ENCODE data around the gene STK24.

Gene STK24

DNA sequence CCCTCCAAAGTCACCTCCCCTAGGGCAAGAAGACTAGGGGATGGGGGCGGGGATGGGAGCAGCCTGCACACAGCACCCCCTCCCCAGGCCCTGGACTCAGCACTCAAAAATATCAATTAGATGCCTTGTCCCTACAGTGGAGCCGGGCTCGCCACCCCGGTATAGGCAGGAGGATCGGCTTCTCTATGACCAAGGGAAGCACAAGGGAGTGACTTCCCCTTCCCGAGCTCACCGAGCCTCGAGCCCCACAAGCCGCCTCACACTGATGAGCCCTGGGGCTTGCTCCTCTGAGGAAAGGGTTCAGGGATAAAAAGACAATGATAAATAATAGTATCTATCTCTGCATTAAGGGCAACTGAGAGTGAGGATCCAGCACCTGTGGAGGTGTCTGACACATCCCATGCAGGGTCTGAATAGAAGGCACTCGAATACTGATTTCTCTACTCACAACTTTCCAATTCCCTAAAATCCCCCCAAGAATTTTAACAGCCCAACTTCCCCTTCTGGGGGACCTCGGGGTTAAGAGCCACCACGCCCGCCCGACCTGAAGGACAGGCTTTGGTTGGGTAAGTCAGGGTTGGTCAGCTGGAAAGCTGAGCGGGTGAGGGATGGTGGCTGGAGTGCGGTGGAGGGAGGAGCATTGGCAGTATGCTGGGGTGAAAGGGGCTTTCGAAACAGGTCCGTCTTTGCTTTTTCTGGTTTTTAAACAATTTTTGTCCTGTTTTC is 51.3 kb downstream of the STK24 start:
- H3K27ac ChIP-seq (ENCODE audit: low read depth, low read length), result no peak overlapping the region

GRCh38 chr13:98524793-98525192 is 52.1 kb downstream of the STK24 start:
- no peaks in the 10 kb centered on the region for H3K36me3 ChIP-seq (ENCODE audit: insufficient read depth, low read length)
- no peaks in the 10 kb centered on the region for H3K9me3 ChIP-seq (ENCODE audit: low read length)
- H3K4me3 ChIP-seq (ENCODE audit: low read depth in 1 of 2, low read length in 2 of 2), result no peak overlapping the region
- no peak overlapping the region for H3K27ac ChIP-seq (ENCODE audit: low read depth, low read length)
- H3K4me1 ChIP-seq (ENCODE audit: insufficient read depth, low read length), result peaks cover 89% of the 10 kb centered on the region
- H3K27me3 ChIP-seq (ENCODE audit: control insufficient read depth in 1 of 2, insufficient read depth in 2 of 2, low read length in 2 of 2), result no peaks in the 10 kb centered on the region
- H3K9ac ChIP-seq (ENCODE audit: low read length), result no peak overlapping the region

More for the DNA sequence above, 51.3 kb downstream of the STK24 start:
- Histone ChIP-seq H3K9me3 (ENCODE audit: low read length) (no peaks in the 10 kb centered on the region), H3K4me3 (ENCODE audit: low read depth in 1 of 2, low read length in 2 of 2) (no peak overlapping the region), H3K4me1 (ENCODE audit: insufficient read depth, low read length) (peaks cover 85% of the 10 kb centered on the region), H3K27me3 (ENCODE audit: control insufficient read depth in 1 of 2, insufficient read depth in 2 of 2, low read length in 2 of 2) (no peaks in the 10 kb centered on the region), H3K36me3 (ENCODE audit: insufficient read depth, low read length) (peaks cover 5% of the 10 kb centered on the region), H3K9ac (ENCODE audit: low read length) (no peak overlapping the region)

DNA sequence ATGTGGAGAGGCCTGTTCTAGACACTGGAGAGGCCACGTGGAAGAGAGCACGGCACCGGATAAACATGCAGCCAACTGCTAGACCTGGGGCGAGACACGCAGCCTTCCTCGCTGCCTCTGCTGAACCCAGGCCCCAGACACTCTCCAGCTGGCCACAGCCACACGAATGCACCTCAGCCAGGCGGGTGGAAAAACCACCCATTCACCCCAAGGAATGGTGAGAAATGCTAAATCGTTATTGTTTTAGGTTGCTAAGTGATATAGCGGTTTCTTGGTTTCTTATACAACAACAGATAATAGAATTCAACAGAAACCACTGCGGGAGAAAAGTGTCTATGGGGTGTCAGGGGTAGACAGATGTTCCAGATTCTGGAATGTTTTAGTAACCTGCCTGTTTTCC is 52.5 kb downstream of the STK24 start:
- H3K9me3 ChIP-seq (ENCODE audit: low read length), result no peaks in the 10 kb centered on the region
- H3K27me3 ChIP-seq (ENCODE audit: control insufficient read depth in 1 of 2, insufficient read depth in 2 of 2, low read length in 2 of 2), result no peaks in the 10 kb centered on the region
- no peak overlapping the region for H3K4me3 ChIP-seq (ENCODE audit: low read depth in 1 of 2, low read length in 2 of 2)
- peaks cover 85% of the 10 kb centered on the region for H3K4me1 ChIP-seq (ENCODE audit: insufficient read depth, low read length)
- H3K9ac ChIP-seq (ENCODE audit: low read length), result no peak overlapping the region
- no peak overlapping the region for H3K27ac ChIP-seq (ENCODE audit: low read depth, low read length)
- H3K36me3 ChIP-seq (ENCODE audit: insufficient read depth, low read length), result no peaks in the 10 kb centered on the region

- no peak overlapping the region for H3K9ac ChIP-seq (ENCODE audit: low read length)
- no peaks in the 10 kb centered on the region for H3K27me3 ChIP-seq (ENCODE audit: control insufficient read depth in 1 of 2, insufficient read depth in 2 of 2, low read length in 2 of 2)
- no peak overlapping the region for H3K27ac ChIP-seq (ENCODE audit: low read depth, low read length)
- H3K9me3 ChIP-seq (ENCODE audit: low read length), result no peaks in the 10 kb centered on the region
- peaks cover 77% of the 10 kb centered on the region for H3K4me1 ChIP-seq (ENCODE audit: insufficient read depth, low read length)
- H3K36me3 ChIP-seq (ENCODE audit: insufficient read depth, low read length), result no peaks in the 10 kb centered on the region
- no peak overlapping the region for H3K4me3 ChIP-seq (ENCODE audit: low read depth in 1 of 2, low read length in 2 of 2)
Measured at GRCh38 chr13:98523455-98524102, 53.3 kb downstream of the STK24 start.

DNA sequence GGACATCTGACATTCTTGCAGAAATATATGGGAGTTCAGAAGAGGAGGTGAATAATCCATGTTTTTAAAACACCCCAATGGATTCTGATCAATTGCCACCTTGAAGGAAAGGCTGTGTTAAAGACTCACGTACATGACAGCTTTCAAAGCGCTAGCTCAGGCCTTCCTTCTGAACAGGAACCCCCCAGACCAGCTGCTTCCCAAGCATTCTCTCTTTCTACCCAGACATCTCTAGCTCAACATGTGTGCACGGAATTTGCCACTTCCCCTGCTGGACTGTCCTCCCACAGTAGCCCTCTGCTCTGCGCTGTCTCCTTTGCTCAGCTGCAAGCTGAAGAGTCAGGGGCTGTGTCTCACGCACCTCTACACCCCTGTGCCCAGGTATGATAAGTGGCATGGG is 54.5 kb downstream of the STK24 start:
- no peaks in the 10 kb centered on the region for H3K27me3 ChIP-seq (ENCODE audit: control insufficient read depth in 1 of 2, insufficient read depth in 2 of 2, low read length in 2 of 2)
- H3K4me3 ChIP-seq (ENCODE audit: low read depth in 1 of 2, low read length in 2 of 2), result no peak overlapping the region
- no peaks in the 10 kb centered on the region for H3K36me3 ChIP-seq (ENCODE audit: insufficient read depth, low read length)
- H3K9me3 ChIP-seq (ENCODE audit: low read length), result no peaks in the 10 kb centered on the region
- H3K4me1 ChIP-seq (ENCODE audit: insufficient read depth, low read length), result peaks cover 72% of the 10 kb centered on the region
- H3K9ac ChIP-seq (ENCODE audit: low read length), result no peak overlapping the region
- H3K27ac ChIP-seq (ENCODE audit: low read depth, low read length), result no peak overlapping the region

GRCh38 chr13:98521461-98522247 is 55.3 kb downstream of the STK24 start:
- Histone ChIP-seq H3K4me3 (ENCODE audit: low read depth in 1 of 2, low read length in 2 of 2) (no peak overlapping the region), H3K4me1 (ENCODE audit: insufficient read depth, low read length) (peaks cover 65% of the 10 kb centered on the region), H3K9me3 (ENCODE audit: low read length) (no peaks in the 10 kb centered on the region), H3K27me3 (ENCODE audit: control insufficient read depth in 1 of 2, insufficient read depth in 2 of 2, low read length in 2 of 2) (no peaks in the 10 kb centered on the region), H3K27ac (ENCODE audit: low read depth, low read length) (no peak overlapping the region), H3K9ac (ENCODE audit: low read length) (no peak overlapping the region), H3K36me3 (ENCODE audit: insufficient read depth, low read length) (no peaks in the 10 kb centered on the region)

DNA sequence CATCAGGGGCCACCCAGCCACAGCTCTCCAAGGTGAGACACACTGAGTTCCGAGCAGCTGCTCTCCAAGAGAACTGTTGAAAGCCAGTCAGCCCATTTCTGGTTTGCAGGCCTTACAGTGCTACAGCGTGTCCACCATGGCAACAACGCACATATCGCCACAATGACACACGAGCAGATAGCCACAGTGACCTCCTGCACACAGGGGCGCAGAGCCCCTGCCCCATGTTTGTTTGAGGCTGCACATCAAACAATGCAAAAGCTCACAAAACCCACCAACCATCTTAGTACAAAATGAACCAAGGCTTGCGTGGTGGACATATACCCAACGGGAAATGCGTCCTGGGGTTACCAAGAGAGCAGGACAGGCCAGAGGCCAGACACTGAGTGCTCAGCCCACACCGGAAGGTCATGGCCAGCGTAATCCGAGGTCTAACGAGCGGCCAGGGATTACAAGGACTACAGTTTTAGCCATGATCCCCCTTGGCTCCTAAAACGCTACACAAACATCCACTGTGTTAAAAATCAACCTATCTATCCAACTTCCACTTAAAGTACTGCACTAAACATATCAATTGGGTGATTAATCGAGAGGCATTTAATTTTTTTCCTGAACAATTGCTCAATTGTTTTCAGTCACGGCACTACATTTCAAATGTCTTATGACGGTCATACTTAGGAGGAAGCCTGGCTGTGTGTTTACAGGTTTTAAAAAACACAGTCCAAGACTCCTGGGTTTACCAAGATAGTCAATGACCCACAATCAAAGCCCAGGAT is 56.0 kb downstream of the STK24 start:
- Histone ChIP-seq H3K4me1 (ENCODE audit: insufficient read depth, low read length) (peaks cover 57% of the 10 kb centered on the region), H3K9me3 (ENCODE audit: low read length) (no peaks in the 10 kb centered on the region), H3K9ac (ENCODE audit: low read length) (no peak overlapping the region), H3K36me3 (ENCODE audit: insufficient read depth, low read length) (no peaks in the 10 kb centered on the region), H3K27ac (ENCODE audit: low read depth, low read length) (no peak overlapping the region), H3K4me3 (ENCODE audit: low read depth in 1 of 2, low read length in 2 of 2) (no peak overlapping the region), H3K27me3 (ENCODE audit: control insufficient read depth in 1 of 2, insufficient read depth in 2 of 2, low read length in 2 of 2) (no peaks in the 10 kb centered on the region)

GRCh38 chr13:98519976-98520375 is 56.9 kb downstream of the STK24 start:
- H3K4me3 ChIP-seq (ENCODE audit: low read depth in 1 of 2, low read length in 2 of 2), result no peak overlapping the region
- H3K4me1 ChIP-seq (ENCODE audit: insufficient read depth, low read length), result peaks cover 55% of the 10 kb centered on the region
- no peaks in the 10 kb centered on the region for H3K9me3 ChIP-seq (ENCODE audit: low read length)
- H3K27ac ChIP-seq (ENCODE audit: low read depth, low read length), result no peak overlapping the region
- H3K36me3 ChIP-seq (ENCODE audit: insufficient read depth, low read length), result no peaks in the 10 kb centered on the region
- no peaks in the 10 kb centered on the region for H3K27me3 ChIP-seq (ENCODE audit: control insufficient read depth in 1 of 2, insufficient read depth in 2 of 2, low read length in 2 of 2)
- H3K9ac ChIP-seq (ENCODE audit: low read length), result no peak overlapping the region

DNA sequence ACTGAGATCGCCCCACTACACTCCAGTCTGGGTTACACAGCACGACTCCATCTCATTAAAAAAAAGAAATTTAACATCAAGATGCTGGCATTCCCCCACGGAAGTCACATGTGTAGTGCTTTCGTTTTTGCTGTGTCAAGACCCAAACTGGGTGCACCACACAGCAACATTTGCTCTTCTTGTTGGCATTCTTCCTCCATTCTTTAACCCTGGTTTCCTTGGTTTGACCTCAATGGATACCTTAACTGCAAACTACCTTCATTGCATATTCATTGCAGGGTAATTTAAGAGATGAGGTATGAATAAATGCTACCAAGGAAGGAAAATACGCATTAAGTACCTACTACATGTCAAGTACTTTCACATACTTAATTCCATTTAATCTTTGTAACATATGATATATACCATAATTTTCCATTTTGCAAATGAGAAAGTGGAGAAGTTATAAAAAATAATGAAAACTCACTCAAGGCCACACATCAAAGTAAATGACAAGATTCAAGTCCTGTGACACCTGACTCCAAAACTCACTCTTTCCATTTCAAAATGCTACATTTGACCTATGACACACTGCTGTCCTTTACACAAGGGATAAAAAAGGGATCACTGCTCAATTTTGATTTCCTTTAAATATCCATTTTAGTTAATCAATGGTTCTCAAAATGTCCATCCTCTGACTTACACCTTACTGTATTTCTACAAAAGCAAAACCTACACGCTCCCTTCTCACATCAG is 59.2 kb downstream of the STK24 start:
- Histone ChIP-seq H3K4me1 (ENCODE audit: insufficient read depth, low read length) (peaks cover 43% of the 10 kb centered on the region), H3K9me3 (ENCODE audit: low read length) (no peaks in the 10 kb centered on the region), H3K27me3 (ENCODE audit: control insufficient read depth in 1 of 2, insufficient read depth in 2 of 2, low read length in 2 of 2) (no peaks in the 10 kb centered on the region), H3K36me3 (ENCODE audit: insufficient read depth, low read length) (no peaks in the 10 kb centered on the region), H3K4me3 (ENCODE audit: low read depth in 1 of 2, low read length in 2 of 2) (no peak overlapping the region), H3K27ac (ENCODE audit: low read depth, low read length) (no peak overlapping the region), H3K9ac (ENCODE audit: low read length) (no peak overlapping the region)

DNA sequence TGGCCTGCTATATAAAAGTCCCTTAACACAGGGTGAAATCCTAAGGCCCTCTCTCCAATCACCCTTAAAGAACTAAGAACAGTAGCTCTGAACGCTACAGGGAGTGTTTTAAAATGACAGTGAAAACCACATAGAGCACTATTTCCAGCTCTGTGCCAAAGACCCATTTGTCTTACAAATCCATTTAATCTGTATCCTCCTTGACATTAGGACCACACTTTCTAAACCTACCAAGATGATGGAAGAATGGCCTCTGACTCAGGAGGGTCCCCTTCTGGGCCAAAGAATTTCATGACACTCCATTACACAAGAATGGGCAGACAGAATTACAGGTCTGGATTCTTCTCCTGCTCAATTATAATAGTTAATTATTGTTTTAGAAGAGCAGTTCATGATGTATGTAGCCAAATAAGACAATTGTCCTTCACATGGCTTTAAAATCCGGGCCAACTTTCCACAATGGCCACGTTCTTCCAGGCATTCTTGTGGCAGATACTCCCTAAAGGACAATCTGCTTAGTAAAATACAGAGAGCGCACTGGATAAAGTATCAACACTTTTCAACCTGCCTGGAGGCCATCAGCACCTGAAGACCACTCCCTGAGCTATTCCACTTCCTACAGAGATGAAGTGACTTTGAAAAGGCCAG is 61.0 kb downstream of the STK24 start:
- Histone ChIP-seq H3K36me3 (ENCODE audit: insufficient read depth, low read length) (no peaks in the 10 kb centered on the region), H3K27ac (ENCODE audit: low read depth, low read length) (no peak overlapping the region), H3K4me1 (ENCODE audit: insufficient read depth, low read length) (peaks cover 34% of the 10 kb centered on the region), H3K9me3 (ENCODE audit: low read length) (no peaks in the 10 kb centered on the region), H3K27me3 (ENCODE audit: control insufficient read depth in 1 of 2, insufficient read depth in 2 of 2, low read length in 2 of 2) (no peaks in the 10 kb centered on the region), H3K9ac (ENCODE audit: low read length) (no peak overlapping the region), H3K4me3 (ENCODE audit: low read depth in 1 of 2, low read length in 2 of 2) (no peak overlapping the region)

Measured in muscle layer of colon (tissue), 2 donors.